ENCODE measurements around the gene ZNF581.
A peak's percentile ranks its signal among the peaks of the same experiment; 100 is the strongest.

GRCh38 chr19:55640043-55640576 is 3.3 kb upstream of the ZNF581 start:
- TF ChIP-seq POLR2A (IDR thresholded peaks at IDR 0.05), result no peak
- TF ChIP-seq CTCF (IDR thresholded peaks at IDR 0.05), result peak; percentile 33 to 58 (median 58)
